Inflammatory macrophage (primary cell): ENCODE measurements around the gene OLA1.
A peak's percentile ranks its signal among the peaks of the same experiment; 100 is the strongest.

ENCODE experiments used
- DNase-seq, 2 donors: peaks; one replicate each; pipeline ENCODE4 v3.0.0-alpha.2; 2020 to 2022

OLA1 gene

DNA sequence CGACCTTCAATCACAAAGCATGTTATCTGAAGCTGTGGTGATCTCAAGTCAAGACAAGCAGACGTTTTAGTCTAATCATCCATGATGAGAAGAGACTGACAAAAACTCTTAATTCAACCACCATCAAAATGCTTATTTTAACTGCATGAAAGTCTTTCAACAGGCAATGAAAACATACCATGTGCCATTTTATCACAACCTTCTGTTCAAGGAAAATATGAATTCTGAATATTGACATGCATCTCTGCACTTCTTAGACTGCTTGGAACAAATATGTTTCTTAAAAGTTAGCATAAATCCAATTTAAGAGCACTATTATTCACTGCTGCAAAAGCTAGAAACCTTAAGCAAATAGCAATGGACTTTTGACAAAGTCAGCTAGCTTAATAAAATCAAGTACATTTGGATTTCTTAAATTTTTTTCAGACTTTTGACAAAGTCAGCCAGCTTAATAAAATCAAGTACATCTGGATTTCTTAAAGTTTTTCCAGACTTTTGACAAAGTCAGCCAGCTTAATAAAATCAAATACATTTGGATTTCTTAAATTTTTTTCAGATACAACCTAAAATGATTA, 70.9 kb downstream of the OLA1 start:
- no peak for DNase-seq

DNA sequence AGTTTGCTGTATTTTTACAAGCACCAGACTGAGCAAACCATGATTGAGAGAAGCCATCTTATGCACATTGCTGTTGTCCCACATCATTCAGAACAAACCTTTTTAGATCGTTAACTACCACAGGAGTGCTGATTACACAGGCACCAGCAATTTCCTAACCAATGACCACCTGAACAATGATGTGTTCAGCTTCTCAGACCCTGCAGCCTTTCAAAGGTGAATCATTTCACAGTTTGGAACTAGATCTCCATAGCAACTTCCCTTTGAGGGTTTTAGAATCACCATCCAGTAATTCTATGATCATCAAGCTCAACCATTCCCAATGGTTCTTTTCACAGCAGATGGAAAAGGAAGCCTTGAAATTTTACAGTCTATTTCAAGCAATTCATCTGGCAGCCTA, 71.4 kb downstream of the OLA1 start:
- DNase-seq, result no peak

DNA sequence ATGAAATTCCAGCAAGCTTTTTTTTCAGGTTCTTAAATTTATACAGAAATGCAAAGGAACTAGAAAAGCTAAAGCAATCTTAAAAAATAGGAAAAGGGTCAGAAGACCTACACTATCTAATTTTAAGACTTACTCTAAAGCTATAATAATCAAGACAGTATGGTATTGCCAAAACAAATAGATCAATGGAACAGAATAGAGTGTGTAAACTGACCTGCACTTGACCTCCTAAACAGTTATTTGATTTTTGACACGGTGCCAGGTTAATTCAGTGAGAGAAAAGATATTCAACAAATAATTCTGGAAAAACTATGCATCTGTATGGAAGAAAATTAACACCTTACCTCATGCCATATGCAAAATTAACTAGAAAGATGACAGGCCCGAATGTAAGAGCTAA, 73.6 kb downstream of the OLA1 start:
- DNase-seq, result no peak

DNA sequence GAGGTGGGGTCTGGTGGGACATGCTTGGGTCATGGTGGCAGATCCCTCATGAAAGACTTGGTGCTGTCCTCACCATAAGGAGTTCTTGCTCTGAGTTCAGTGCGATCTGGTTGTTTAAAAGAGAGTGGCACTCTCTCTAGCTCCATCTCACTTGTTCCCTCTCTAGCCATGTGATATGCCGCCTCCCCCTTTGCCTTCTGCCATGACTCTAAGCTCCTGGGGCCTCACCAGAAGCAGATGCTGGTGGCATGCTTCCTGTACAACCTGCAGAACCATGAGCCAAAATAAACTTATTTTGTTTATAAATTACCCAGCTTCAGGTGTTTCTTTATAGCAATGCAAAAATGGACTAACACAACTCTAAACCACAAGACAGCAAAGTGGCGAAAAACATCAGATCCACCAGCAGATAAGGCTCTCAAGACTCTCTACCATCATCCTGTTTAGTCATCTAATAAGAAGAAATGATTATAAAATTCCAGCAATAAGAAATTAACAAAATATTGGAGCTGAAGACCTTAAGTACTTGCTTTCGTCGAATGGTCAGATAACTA, 75.5 kb downstream of the OLA1 start:
- no peak for DNase-seq

DNA sequence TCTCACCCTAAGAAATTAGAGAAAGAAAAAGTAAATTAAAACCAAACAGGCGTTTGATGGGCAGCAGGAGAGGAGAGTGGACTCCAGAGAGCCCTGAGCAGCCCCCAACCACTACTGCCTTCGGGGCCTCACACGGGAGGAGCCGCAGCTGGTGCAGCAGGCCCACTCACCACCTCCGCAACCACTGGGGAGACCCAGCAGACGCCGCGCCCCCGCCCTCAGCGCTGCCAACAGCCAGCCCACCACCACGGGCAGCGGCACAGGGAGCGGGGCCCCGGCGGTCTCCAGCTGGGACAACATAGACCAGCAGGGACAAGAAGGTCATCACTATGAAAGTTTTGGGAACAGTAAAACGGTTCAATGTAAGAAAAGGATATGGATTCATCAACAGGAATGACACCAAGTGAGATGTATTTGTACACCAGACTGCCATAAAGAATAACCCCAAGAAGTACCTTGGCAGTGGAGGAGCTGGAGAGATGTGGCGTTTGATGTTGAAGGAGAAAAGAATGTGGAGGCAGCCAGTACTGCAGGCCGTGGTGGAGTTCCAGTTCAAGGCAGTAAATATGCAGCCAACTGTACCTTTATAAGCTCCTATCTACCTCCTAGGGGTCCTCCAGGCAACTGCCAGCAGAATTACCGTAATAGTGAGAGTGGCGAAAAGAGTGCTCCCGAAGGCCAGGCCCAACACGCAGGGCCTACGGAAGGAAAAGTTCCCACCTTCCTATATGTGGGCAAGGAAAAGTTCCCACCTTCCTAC, 76.5 kb downstream of the OLA1 start:
- DNase-seq, result no peak

DNA sequence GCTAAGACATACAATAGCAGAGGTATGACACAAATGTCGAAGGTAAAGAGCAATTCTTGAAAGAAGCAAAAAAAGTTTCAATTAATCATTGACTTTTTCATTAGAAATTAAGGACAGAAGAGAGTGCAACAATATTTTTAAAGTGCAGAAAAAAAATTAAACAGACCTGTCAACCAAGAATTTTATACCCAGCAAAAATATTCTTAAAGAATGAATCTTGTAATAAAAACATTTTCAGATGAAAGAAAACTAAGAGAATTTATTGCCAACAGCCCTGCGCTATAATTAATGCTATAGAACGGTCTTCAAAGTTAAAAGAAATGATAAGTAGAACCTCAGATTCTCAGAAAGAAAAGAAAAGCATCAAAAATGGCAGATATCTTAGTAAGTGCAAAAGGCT, 79.0 kb downstream of the OLA1 start:
- no peak for DNase-seq

DNA sequence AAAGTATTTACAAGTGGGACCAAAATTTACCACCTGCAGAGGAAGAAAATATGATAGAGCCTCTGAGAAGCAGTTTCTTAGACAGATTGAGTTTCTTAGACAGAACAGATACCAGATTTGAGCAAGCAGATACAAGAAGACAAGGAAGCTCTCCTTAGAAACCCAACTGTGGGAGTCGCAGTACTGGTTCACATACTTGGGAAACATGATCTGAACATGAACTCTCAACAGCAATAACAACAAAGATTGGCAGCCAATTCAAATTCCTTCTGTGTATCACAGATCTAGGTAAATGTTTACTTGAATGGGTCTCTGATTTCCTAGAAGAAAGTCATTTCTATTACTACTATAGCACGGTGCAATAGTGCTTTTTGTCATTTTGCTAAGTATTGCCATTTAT, 82.1 kb downstream of the OLA1 start:
- DNase-seq, result no peak

DNA sequence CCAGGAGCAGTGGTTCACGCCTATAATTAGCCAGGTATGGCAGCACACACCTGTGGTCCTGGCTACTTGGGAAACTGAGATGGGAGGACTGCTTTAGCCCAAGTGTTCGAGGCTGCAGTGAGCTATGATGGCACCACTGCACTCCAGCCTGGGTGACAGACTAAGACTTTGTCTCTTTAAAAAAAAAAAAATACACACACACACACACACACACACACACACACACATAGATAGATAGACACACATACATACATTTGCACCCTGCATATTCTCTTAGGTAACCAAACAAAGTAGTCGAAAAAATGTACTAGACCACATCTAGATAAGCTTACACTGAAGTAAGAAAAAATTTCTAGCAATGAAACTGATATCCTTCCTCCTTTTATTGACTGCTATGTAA, 86.8 kb downstream of the OLA1 start:
- no peak for DNase-seq

DNA sequence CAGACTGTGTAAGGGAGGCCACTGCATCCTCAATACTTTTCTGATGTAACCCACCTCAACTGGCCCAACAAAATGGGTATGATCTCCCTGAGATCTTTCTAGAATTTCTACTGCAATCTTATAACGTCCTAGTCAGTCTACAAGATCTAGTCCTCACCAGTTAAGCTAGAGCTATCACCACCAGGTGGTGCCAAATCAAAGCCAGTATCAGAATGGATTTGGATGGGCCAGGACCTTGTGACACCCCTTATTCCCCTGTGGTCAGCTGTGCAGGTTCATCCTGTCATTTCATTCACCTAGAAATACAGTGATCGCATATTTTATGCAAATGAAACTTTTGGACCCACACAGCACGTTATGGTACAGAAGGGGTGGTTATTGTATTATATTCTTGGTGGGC, 90.3 kb downstream of the OLA1 start:
- peak; percentile 63 to 64 for DNase-seq

DNA sequence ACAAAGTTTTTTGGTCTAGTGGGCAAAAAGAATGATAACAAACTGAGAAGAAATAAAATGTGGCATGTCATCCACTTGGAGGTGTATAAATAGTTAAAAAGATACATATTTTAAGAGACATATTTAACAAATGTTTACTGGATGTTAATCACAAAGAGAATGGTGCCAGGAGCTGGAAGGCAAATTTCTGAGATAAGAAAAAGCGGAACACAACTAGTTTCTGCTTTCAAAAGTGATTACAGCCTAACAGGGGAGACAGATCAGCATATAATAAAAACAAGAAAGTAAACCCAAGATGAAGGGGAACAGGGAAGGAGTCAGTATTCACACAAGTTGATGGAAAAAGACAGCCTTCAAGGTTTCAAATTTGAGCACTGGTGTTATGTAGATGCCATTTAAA, 91.3 kb downstream of the OLA1 start:
- no peak for DNase-seq

DNA sequence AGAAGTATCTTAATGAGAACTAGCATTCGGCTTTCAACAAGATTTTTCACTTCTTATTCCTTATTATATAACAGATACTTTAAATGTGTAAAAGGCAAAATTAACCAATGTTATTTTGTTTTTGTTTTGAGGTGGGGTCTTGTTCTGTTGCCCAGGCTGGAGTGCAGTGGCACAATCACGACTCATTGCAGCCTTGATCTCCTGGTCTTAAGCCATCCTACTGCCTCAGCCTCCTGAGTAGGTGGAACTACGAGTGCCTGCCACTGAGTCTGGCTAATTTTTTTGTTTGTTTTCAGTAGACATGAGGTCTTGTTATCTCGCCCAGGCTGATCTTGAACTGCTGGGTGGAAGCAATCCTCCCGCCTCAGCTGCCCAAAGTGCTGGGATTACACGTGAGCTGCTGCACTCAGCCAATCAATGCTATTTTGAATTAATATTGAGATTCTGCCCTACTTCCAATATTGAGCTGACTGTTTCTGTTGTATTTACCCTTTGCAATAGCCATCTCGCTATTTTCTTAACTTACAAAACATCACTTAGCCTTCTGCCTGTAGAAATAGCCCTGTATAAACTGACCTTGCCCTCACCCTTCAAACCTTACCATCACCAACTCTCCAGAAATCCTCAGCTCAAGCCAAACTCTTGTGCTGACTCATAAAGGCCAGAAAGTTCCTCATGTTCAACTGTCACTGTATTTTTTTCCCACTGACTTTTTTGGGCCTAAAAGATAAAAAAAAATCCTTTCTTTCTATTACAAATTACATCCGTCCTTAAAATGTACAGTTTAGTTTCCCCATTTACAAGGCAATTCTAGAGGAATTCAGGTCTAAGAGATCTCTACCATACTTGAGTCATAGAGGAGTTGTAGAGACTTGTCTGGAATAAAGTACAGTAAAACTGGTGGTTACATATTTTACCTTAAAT, 94.3 kb downstream of the OLA1 start:
- DNase-seq, result no peak

DNA sequence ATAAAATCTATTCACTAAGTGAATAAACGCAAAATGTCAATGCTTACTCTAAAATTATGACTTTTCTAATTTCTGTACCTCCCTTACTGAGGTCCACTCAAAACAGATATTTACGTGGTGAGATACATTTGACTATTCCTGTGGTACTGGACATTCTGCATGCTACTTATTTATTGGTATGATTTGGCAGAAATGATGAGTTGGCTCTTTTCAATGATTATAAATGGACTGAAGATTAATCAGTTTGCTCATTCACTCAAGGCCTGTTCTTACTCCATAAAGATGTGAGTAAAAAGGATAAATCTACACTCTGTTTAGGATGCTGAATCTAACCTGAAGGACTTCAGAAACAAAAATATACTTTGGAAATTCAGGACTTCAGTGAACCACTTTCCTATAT, 98.8 kb downstream of the OLA1 start:
- DNase-seq, result no peak

DNA sequence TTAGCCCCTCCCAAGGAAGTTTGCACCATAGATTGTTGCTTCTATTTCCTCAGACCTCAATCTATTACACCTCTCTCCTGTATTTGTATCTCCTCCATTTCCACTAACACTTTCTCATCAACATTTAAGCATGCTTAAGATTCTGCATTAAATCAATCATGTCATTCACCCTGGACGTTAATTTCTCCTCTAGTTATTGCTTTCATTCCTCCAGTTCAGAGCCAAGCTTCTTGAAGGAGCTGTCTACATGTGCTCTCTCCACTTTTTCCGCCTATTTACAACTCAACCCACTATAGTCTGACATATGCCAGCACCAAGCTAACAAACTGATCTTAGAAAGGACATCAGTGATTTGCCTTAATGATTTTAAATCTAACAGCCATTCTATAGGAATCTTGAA, 99.5 kb downstream of the OLA1 start:
- no peak for DNase-seq

DNA sequence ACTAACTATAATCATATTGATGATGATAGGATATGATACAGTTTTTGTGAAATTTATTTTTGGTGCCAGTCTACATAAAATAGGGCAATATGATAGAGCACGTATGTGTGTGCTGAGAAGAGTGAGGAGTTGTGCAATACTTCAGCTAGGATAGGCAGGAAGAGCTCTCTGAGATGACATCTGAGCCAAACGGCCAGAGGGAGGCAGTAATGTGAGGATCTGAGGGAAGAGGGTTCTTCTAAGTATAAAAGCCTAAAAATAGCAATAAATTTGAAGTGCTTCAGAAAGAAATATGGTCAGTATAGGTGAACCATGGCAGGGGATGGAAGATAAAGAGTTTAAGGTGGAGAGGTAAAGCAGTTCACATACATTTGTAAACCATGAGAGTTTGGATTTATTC, 102.5 kb downstream of the OLA1 start:
- DNase-seq, result peak; percentile 20 to 41

DNA sequence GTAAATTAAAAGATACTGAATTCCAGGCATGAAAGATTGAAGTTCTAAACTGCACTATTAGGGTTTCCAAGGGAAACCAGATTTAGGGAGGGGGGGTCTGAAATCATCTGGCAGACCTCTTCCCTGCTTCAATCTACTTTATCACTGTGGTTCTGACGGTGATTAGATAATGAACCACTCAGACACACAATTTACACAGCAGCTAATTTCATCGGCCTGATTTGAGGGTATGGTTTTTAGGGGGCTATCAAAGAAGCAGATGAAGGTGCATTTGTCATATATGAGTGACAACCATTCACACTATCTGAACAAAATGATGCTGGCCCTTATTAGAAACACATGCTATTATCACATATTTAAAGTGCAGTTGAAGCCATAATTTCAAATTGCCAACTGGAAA, 106.0 kb downstream of the OLA1 start:
- DNase-seq, result no peak

DNA sequence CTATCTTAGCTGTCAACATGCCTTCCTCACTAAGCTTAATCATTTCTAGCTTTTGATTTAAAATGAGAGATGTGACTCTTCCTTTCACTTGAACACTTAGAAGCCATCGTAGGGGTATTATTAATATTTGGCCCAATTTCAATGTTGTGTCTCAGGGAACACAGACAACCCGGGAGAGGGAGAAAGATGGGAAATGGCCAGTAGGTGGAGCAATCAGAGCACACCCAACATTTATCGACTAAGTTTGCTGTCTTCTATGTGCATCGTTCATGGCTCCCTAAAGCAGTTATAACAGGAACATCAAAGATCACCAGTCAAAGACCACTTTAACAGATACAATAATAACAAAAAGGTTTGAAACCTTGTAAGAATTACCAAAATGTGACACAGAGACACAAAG, 110.2 kb downstream of the OLA1 start:
- DNase-seq, result peak; percentile 8 to 26

DNA sequence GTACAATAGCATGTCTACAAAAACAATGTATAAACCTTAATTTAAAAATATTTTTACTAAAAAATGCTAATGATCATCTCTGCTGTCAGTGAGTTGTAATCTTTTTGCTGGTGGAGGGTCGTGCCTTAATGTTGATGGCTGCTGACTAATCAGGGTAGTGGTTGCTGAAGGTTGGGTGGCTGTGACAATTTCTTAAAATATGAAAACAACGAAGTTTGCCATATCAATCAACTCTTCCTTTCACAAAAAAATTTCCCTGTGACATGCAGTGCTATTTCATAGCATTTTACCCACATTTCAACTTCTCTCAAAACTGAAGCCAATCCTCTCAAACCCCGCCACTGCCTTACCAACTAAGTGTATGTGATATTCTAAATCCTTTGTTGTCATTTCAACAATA, 112.4 kb downstream of the OLA1 start:
- DNase-seq, result no peak

DNA sequence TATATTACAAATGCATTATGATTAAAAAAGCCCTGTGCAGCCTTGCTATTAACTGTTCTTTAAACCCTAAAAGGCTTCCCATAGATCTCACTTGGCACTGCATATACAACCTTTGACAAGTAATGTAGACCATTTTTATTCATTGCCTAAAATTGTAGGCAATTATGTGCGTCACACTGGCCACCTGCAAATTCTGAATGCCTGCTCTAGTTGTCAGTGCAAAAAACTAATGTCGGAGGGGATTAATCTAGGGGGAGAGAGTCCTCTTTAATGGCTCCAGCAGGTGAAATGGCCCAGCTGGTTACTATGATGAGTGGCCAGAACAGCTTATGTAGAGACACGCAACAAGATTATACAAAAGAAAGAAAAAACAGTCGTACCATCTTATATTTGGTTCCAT, 123.2 kb downstream of the OLA1 start:
- no peak for DNase-seq

DNA sequence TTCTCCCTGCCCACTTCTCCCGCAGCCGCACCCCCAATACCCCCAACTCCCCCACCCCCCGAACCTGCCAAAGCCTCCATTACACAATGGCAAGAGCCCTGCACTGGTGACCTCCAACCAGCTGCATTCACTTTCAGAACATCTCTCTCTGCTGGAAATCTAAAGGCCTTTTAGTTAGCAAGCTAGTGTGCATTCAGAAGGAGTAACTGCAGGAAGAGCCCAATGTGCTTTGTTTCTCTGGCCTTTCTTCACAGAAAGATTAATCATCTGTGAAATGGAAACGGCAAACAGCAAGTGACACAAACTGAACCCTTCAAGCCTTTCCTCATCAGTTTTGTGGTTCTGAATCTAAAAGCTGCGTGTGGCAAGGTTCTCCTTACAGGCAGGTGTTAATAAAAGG, 124.2 kb downstream of the OLA1 start:
- DNase-seq, result no peak

DNA sequence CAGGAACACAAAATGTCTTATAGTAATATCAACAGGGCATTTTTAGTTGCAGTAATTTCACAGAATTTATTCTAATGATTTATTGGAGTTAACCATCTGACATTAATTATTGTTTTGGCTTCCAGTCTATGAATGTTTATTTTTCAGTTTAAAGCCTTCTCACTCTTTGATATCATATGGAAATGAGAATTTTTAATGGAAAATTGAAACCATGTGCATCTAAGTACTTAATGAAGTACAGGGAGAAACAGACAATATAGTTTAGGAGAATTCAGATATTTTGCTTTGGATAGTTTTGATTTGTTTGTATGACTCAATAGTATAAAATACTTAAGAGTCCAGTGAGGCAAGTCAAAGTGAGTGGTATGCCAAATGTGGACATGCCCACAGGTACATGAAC, 126.1 kb downstream of the OLA1 start:
- no peak for DNase-seq

DNA sequence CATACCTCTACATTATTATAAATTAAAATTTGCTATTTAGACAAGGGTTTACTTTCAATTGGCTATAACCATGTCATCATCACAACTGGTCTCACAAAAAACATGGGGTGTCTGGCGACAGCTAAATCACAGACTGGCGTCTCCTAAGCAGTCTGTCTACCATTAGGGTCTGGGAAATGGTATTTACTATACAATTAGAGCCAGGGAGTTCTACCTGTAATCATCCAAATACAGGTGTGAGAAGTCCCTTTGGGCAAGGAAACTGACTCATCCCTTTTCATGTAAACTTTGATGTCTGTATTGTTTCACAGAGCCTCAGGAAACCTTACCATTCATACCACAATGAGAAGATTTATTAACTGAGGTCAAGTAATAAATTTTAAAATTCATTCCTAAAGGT, 126.7 kb downstream of the OLA1 start:
- no peak for DNase-seq

DNA sequence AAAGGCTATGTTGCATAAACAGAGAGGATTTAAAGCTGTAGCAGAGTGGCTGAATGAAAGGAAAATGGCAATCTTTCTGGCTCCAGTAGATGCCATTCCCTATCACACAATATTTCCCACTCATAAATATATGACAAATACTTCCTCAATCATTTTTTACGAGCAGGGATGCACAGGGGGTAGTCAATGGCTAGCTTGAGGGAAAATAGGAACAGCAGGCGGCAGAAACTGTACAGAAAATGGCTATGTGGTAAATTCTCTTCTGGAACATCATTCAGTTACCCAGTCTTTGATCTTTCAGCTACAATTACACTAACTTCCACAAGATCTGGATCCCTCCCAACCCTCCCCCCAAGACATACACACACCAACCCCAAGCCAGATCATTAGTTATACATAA, 127.2 kb downstream of the OLA1 start:
- DNase-seq, result no peak

DNA sequence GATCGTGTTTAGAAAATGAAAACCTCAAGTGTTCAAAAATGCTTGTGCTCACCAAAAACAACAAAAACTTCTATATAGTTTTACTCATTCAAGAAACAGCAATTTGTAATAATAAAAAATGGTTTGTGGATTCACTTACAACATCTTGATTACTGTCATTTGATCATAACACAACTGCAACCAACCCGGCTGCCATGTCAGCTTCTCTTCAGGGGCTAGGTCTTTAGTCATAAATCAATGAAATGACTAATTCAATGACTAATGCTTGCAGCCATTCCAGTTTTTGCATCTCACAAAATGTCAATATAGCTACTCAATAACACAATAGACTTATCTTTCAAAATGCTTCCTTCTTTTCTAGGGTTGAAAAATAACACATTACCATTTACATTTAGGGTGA, 128.0 kb downstream of the OLA1 start:
- no peak for DNase-seq
